A673 (cell line): ENCODE results near the gene CCDC102A.

Experiments
- CTCF ChIP-seq: fragments of 300-800, 200-600 bp; sonication (generic); conservative IDR thresholded peaks from 2 replicates; pipeline ENCODE4 v1.5.1; 2017; ENCODE audit warnings: low read depth, mild to moderate bottlenecking, antibody characterized with exemption, low read length, moderate library complexity, mixed read lengths
- EZH2 ChIP-seq: fragments of 200-600 bp; sonication (generic); IDR thresholded peaks from 2 replicates; pipeline ENCODE4 v1.6.1; 2017; ENCODE audit warnings: borderline replicate concordance, low read depth, mild to moderate bottlenecking, mixed read lengths, antibody characterized with exemption, low read length; ENCODE audit not compliant: poor library complexity, severe bottlenecking

GRCh38 chr16:57473906-57474305 lies 62.5 kb downstream of the CCDC102A start:
- TF ChIP-seq CTCF: no peak
- no peak for TF ChIP-seq EZH2
